ENCODE data around the gene CYTL1. TPM values are rescaled to one million over a fixed set of nuclear protein-coding genes. Genes with fewer than 3 reads are reported as not detected.
A peak's percentile ranks its signal among the peaks of the same experiment; 100 is the strongest.

The CYTL1 gene
- total and polyA plus RNA-seq, 2 of the 4 experiments (the other 2 are of a cell fraction): 1.3 to 7.4 TPM

DNA sequence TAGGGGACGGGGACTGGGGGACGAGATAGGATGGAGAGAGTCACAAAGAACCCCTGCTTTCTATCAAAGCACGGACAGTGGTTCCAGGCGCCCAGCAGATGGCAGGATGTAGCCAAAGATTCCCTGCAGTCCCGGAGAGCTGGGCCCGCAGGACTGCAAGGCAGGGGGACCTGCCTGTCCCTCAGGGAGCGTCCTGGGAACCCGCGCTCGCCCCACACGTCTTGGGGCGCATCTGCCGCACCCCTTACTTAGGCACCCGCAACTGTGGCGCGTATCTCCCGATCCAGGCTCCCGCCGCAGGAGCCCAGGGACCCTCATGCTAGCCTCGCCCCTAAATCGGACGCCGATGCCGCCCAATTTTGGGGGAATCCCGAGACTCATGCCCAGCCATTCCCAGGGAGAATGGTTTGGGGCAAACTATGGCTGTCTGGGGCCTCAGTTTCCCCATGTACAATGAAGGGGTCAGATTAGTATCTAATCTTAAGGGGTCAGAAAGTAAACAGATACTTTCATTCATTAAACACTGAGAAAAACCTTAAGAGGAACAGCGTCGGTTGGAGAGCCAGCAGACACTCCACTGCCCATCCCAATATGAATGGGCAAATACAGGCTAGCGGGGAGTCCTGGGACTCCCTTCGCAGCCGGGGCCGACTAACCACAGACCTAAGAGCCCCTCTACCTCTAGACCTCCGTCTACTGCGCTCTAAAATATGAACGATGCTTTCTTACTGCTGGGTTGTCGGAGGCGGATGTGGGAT lies 31.4 kb upstream of the CYTL1 start:
- peaks cover 2% of the 10 kb centered on the region; the same call in 1 of the 2 replicates for H3K4me1 ChIP-seq (ENCODE audit: control insufficient read depth, insufficient read depth, low read length)
- peak overlapping the region; percentile 50 for H2BK20ac ChIP-seq (ENCODE audit: low read depth, low read length)
- BruUV-seq (replicated peaks): no TSS peak
- H3K9me1 ChIP-seq (ENCODE audit: insufficient read depth, low read length): no peaks in the 10 kb centered on the region; the same call in 1 of the 2 replicates
- in situ Hi-C loops (cut with MboI; ENCODE audit: low sequenced_read_pairs) (no loop called here), intact Hi-C loops (cut with micrococcal nuclease) (loop anchor here (1.0 to 10.0 kb wide), 10 partner anchors 55 to 762 kb away; partner anchors contain the start of gene EVC2), dilution Hi-C loops (cut with HindIII; ENCODE audit: low sequenced_read_pairs, unreplicated experiment) (no loop called here)
- ChIA-PET CTCF (interaction anchor here (0.9 to 1.6 kb wide), 7 partner anchors 13 to 359 kb away, joined by 3 to 5 read pairs (median 3); no protein-coding TSS in a partner anchor), POLR2A (ENCODE audit: unreplicated experiment) (interaction anchor here (0.6 to 0.7 kb wide), 2 partner anchors 93 to 129 kb away, joined by 3 to 4 read pairs; no protein-coding TSS in a partner anchor)
- H3K4ac ChIP-seq (ENCODE audit: low read depth, low read length): peak overlapping the region; percentile 84
- H3K27me3 ChIP-seq (ENCODE audit: control insufficient read depth, insufficient read depth, low read length): no peaks in the 10 kb centered on the region
- peak overlapping the region; percentile 87 for H3K56ac ChIP-seq (ENCODE audit: extremely low read depth, insufficient read depth, low read length)
- H4K20me1 ChIP-seq (ENCODE audit: insufficient read depth, low read length): peaks cover 3% of the 10 kb centered on the region; the same call in 1 of the 2 replicates
- H2AFZ ChIP-seq (replicated peaks; ENCODE audit: low read length, poor library complexity): peak overlapping the region; percentile 93
- H2BK120ac ChIP-seq (ENCODE audit: low read depth, low read length): peak overlapping the region; percentile 91
- H4K8ac ChIP-seq (ENCODE audit: low read depth in 2 of 2, low read length in 2 of 2): peak overlapping the region; percentile 78 to 91
- peak overlapping the region; percentile 70 for H2AK9ac ChIP-seq (replicated peaks; ENCODE audit: low read depth, low read length, poor library complexity)
- H3K79me1 ChIP-seq (ENCODE audit: low read depth in 1 of 2, low read length in 2 of 2): peaks cover 0 to 20% of the 10 kb centered on the region in 2 experiments; a peak in 3 of 4 replicates
- H3K9me3 ChIP-seq (ENCODE audit: control insufficient read depth, insufficient read depth, low read length): no peaks in the 10 kb centered on the region
- H2AK5ac ChIP-seq (ENCODE audit: low read depth, low read length): peak overlapping the region; percentile 49; the same call in 1 of the 2 replicates
- H3K27ac ChIP-seq (ENCODE audit: insufficient read depth, low read length): peak overlapping the region; percentile 61
- peak; percentile 83 for DNase-seq
- WGBS, 2 experiments (ENCODE audit: extremely low coverage in 2 of 2, insufficient read length in 1 of 2): 2% methylated on average over 13 of the region's 36 CpGs; no CpG with 5 or more reads in 1 of the 2 experiments
- peak overlapping the region; percentile 79 for H3K4me2 ChIP-seq (ENCODE audit: low read depth, low read length)
- peak overlapping the region; percentile 96 for H3K14ac ChIP-seq (replicated peaks; ENCODE audit: low read depth, low read length)
- H3K36me3 ChIP-seq (ENCODE audit: control insufficient read depth, insufficient read depth, low read length): no peaks in the 10 kb centered on the region
- peak overlapping the region; percentile 18 for H4K5ac ChIP-seq (ENCODE audit: low read depth, low read length)
- peak overlapping the region; percentile 53 for H3K4me3 ChIP-seq (ENCODE audit: insufficient read depth, low read depth, low read length)
- peak overlapping the region; percentile 44 for H3K18ac ChIP-seq (ENCODE audit: low read depth, low read length)
- H3K23ac ChIP-seq (ENCODE audit: low read depth, low read length): peak overlapping the region; percentile 93
- peak; percentile 76 for ATAC-seq (ENCODE audit: low read depth)
- peak overlapping the region; percentile 10 for H2BK5ac ChIP-seq (ENCODE audit: low read depth, low read length, poor library complexity, severe bottlenecking)
- H3K9ac ChIP-seq (ENCODE audit: low read depth, low read length): peak overlapping the region; percentile 87
- peak overlapping the region; percentile 67; the same call in 2 of the 3 replicates for H2BK15ac ChIP-seq (ENCODE audit: low read depth, low read length)
- H4K91ac ChIP-seq (ENCODE audit: insufficient read depth, low read depth, low read length): peak overlapping the region; percentile 89
- TF ChIP-seq CEBPB (IDR thresholded peaks at IDR 0.05; ENCODE audit: low read depth, low read length): no peak
- no peak for TF ChIP-seq MAFK (IDR thresholded peaks at IDR 0.05; ENCODE audit: low read depth, low read length)
- no peak for TF ChIP-seq NFE2L2 (IDR thresholded peaks at IDR 0.05; ENCODE audit: low read depth, low read length)
- TF ChIP-seq ELK1 (IDR thresholded peaks at IDR 0.05; ENCODE audit: borderline replicate concordance, low read depth, low read length): no peak
- no peak for TF ChIP-seq CHD1 (IDR thresholded peaks at IDR 0.05; ENCODE audit: low read depth, low read length)
- no peak for TF ChIP-seq RCOR1 (IDR thresholded peaks at IDR 0.05; ENCODE audit: insufficient replicate concordance, low read length)
- TF ChIP-seq, protein P1, sequence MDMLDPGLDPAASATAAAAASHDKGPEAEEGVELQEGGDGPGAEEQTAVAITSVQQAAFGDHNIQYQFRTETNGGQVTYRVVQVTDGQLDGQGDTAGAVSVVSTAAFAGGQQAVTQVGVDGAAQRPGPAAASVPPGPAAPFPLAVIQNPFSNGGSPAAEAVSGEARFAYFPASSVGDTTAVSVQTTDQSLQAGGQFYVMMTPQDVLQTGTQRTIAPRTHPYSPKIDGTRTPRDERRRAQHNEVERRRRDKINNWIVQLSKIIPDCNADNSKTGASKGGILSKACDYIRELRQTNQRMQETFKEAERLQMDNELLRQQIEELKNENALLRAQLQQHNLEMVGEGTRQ (IDR thresholded peaks at IDR 0.05; ENCODE audit: low read depth, low read length): no peak
- peak; percentile 21; the same call in 1 of the 2 replicates for TF ChIP-seq MAZ (IDR thresholded peaks at IDR 0.05; ENCODE audit: borderline replicate concordance, low read depth, low read length)
- no peak for TF ChIP-seq RFX5 (IDR thresholded peaks at IDR 0.05; ENCODE audit: low read depth, low read length)
- no peak for TF ChIP-seq FOS (IDR thresholded peaks at IDR 0.05; ENCODE audit: low read depth, low read length)
- TF ChIP-seq SMC3 (IDR thresholded peaks at IDR 0.05; ENCODE audit: low read depth, low read length): peak; percentile 78
- TF ChIP-seq CTCF (conservative IDR thresholded peaks at IDR 0.05; ENCODE audit: low read depth, low read length): peak; percentile 85
- peak; percentile 90 for TF ChIP-seq RAD21 (IDR thresholded peaks at IDR 0.05; ENCODE audit: low read length)
